GM12878 (cell line): ENCODE measurements around the gene RARA. TPM values are rescaled to one million over a fixed set of nuclear protein-coding genes. Genes with fewer than 3 reads are reported as not detected.

ENCODE experiments used
- NBN ChIP-seq: fragments of 450-650 bp; IDR thresholded peaks from 2 replicates; pipeline ENCODE4 v1.6.1; 2016
- NFYA ChIP-seq: IDR thresholded peaks from 2 replicates; pipeline ENCODE4 v1.6.1; 2011; ENCODE audit warnings: low read depth, mild to moderate bottlenecking, low read length, improper control_type of control experiment, borderline replicate concordance
- RUNX3 ChIP-seq: IDR thresholded peaks from 2 replicates; pipeline ENCODE4 v1.6.1; 2012; ENCODE audit warnings: low read length, inconsistent platforms
- SREBF2 ChIP-seq: IDR thresholded peaks from 2 replicates; pipeline ENCODE4 v1.6.1; 2012; ENCODE audit warnings: mild to moderate bottlenecking, low read length
- STAT1 ChIP-seq: fragments of 450-650 bp; conservative IDR thresholded peaks from 2 replicates; pipeline ENCODE4 v1.6.1; 2014; ENCODE audit warnings: antibody characterized with exemption, mild to moderate bottlenecking
- TCF7 ChIP-seq: IDR thresholded peaks from 2 replicates; pipeline ENCODE4 v1.6.1; 2014; ENCODE audit warnings: antibody characterized with exemption, borderline replicate concordance
- YBX1 ChIP-seq: fragments of 450-650 bp; IDR thresholded peaks from 2 replicates; pipeline ENCODE4 v1.6.1; 2016; ENCODE audit warnings: antibody characterized with exemption
- YY1 ChIP-seq: IDR thresholded peaks from 2 replicates; pipeline ENCODE4 v1.6.1; 2011; ENCODE audit warnings: low read depth, mild to moderate bottlenecking, low read length
- ZZZ3 ChIP-seq: IDR thresholded peaks from 2 replicates; pipeline ENCODE4 v1.6.1; 2011; ENCODE audit warnings: low read depth; ENCODE audit not compliant: control insufficient read depth, insufficient read length
- polyA plus RNA-seq, 11 experiments: library from polyadenylated mRNA; depleted of rRNA in 4 of 11; unstranded in 6 of 11; stranded (reverse) in 5 of 11; fragments of >200 nt; fragmentation: Nextera tagmentation in 4 of 11; fragmentation: Illumina TruSeq in 1 of 11; extraction: Ambion mirVana in 4 of 11; extraction: Trizol in 1 of 11; gene quantifications; 1 replicate in 1 of 11; 2 replicates in 10 of 11; pipeline versions ENCODE4 v1.2.1 to v1.2.3, GENCODE V29; 2011 to 2016; ENCODE audit warnings: inconsistent platforms in 2 of 11, missing spikeins in 2 of 11, low read depth in 1 of 11
- total RNA-seq, 4 experiments: library from RNA; depleted of rRNA in 3 of 4; stranded (reverse); fragments of >200 nt in 3 of 4; fragmentation: Illumina TruSeq in 1 of 4; extraction: Trizol in 1 of 4; gene quantifications; 2 replicates each; pipeline versions ENCODE4 v1.2.1 to v1.2.3, GENCODE V29; 2013 to 2021
- TF ChIP-seq, protein P1 (sequence below): fragments of 450-650 bp; IDR thresholded peaks from 2 replicates; pipeline ENCODE4 v1.6.1; 2017; ENCODE audit warnings: mild to moderate bottlenecking, moderate library complexity
- TF ChIP-seq, protein P2 (sequence below), 3 experiments: IDR thresholded peaks in 2 of 3; conservative IDR thresholded peaks in 1 of 3; 2 replicates each; pipeline ENCODE4 v1.5.1; 2011; ENCODE audit warnings: low read depth in 3 of 3, low read length in 3 of 3, mild to moderate bottlenecking in 3 of 3, control low read depth in 2 of 3, moderate library complexity in 2 of 3, inconsistent platforms in 1 of 3, mixed read lengths in 1 of 3; ENCODE audit not compliant: control insufficient read depth in 2 of 3, insufficient read depth in 1 of 3; ENCODE audit errors: extremely low read depth in 1 of 3
- TF ChIP-seq, protein P3 (sequence below): fragments of 450-650 bp; IDR thresholded peaks from 2 replicates; pipeline ENCODE4 v1.6.1; 2018; ENCODE audit warnings: borderline replicate concordance, mild to moderate bottlenecking; ENCODE audit not compliant: partially characterized antibody
- TF ChIP-seq, protein P4 (sequence below): fragments of 450-650 bp; formaldehyde crosslinking; IDR thresholded peaks from 2 replicates; pipeline ENCODE4 v1.4.0; 2020; ENCODE audit warnings: mild to moderate bottlenecking, moderate library complexity

Gene RARA
- total and polyA plus RNA-seq, 10 of the 15 experiments (the other 5 are each of a cell fraction or from before 2014, with no cell fraction given): 0.13 to 33.6 (median 13.6) TPM

DNA sequence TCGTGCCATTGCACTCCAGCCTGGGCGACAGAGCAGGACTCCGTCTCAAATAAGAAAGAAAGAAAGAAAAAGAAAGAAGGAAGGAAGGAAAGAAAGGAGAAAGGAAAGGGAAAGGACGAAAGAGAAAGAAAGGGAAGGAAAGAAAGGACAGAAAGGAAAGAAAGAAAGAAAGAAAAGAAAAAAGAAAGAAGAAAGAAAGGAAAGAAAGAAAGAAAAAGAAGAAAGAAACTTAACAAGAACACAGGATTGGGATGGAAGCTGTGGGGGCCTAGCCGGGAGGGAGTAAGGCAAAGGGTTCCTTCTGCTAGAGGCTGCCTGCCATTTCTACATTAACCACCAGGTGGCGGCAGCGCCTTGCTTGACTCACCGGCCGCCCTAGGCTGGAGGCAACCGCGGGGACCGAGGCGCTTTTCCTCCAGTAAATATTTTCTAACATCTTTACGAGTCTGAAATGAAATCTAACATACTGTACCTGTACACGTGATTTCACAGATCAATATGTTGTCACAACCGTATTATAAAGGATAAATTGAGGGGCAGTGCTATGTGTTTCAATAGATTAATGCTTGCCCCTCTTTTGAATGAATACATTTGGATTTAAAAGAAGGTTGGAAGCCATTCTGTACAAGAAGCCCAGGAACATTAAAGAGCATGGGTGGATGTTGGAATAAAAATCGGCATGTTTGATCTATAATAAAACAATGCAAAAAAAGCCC is 49.5 kb downstream of the RARA start (continued):
- TF ChIP-seq, protein P1, sequence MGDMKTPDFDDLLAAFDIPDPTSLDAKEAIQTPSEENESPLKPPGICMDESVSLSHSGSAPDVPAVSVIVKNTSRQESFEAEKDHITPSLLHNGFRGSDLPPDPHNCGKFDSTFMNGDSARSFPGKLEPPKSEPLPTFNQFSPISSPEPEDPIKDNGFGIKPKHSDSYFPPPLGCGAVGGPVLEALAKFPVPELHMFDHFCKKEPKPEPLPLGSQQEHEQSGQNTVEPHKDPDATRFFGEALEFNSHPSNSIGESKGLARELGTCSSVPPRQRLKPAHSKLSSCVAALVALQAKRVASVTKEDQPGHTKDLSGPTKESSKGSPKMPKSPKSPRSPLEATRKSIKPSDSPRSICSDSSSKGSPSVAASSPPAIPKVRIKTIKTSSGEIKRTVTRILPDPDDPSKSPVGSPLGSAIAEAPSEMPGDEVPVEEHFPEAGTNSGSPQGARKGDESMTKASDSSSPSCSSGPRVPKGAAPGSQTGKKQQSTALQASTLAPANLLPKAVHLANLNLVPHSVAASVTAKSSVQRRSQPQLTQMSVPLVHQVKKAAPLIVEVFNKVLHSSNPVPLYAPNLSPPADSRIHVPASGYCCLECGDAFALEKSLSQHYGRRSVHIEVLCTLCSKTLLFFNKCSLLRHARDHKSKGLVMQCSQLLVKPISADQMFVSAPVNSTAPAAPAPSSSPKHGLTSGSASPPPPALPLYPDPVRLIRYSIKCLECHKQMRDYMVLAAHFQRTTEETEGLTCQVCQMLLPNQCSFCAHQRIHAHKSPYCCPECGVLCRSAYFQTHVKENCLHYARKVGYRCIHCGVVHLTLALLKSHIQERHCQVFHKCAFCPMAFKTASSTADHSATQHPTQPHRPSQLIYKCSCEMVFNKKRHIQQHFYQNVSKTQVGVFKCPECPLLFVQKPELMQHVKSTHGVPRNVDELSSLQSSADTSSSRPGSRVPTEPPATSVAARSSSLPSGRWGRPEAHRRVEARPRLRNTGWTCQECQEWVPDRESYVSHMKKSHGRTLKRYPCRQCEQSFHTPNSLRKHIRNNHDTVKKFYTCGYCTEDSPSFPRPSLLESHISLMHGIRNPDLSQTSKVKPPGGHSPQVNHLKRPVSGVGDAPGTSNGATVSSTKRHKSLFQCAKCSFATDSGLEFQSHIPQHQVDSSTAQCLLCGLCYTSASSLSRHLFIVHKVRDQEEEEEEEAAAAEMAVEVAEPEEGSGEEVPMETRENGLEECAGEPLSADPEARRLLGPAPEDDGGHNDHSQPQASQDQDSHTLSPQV: peak; percentile 60; the same call in 1 of the 2 replicates
- 0 out of 2 replicates have a peak, but pooled peaks have one; percentile 74 for TF ChIP-seq YBX1
- TF ChIP-seq NBN: peak; percentile 85
- TF ChIP-seq SREBF2: no peak
- TF ChIP-seq STAT1: no peak
- no peak for TF ChIP-seq ZZZ3
- TF ChIP-seq RUNX3: peak; percentile 30; the same call in 1 of the 2 replicates
- TF ChIP-seq, protein P2, sequence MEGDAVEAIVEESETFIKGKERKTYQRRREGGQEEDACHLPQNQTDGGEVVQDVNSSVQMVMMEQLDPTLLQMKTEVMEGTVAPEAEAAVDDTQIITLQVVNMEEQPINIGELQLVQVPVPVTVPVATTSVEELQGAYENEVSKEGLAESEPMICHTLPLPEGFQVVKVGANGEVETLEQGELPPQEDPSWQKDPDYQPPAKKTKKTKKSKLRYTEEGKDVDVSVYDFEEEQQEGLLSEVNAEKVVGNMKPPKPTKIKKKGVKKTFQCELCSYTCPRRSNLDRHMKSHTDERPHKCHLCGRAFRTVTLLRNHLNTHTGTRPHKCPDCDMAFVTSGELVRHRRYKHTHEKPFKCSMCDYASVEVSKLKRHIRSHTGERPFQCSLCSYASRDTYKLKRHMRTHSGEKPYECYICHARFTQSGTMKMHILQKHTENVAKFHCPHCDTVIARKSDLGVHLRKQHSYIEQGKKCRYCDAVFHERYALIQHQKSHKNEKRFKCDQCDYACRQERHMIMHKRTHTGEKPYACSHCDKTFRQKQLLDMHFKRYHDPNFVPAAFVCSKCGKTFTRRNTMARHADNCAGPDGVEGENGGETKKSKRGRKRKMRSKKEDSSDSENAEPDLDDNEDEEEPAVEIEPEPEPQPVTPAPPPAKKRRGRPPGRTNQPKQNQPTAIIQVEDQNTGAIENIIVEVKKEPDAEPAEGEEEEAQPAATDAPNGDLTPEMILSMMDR (IDR thresholded peaks at IDR 0.05 in 2 of 3, conservative IDR thresholded peaks at IDR 0.05 in 1 of 3; ENCODE audit: control insufficient read depth in 2 of 3, extremely low read depth in 1 of 3, insufficient read depth in 1 of 3, low read depth in 3 of 3, low read length in 3 of 3): peak; percentile 91 to 96 (median 93); a peak in 5 of 6 replicates
- TF ChIP-seq NFYA: no peak
- TF ChIP-seq YY1: peak; percentile 74; the same call in 1 of the 2 replicates
- no peak for TF ChIP-seq TCF7
- TF ChIP-seq, protein P3, sequence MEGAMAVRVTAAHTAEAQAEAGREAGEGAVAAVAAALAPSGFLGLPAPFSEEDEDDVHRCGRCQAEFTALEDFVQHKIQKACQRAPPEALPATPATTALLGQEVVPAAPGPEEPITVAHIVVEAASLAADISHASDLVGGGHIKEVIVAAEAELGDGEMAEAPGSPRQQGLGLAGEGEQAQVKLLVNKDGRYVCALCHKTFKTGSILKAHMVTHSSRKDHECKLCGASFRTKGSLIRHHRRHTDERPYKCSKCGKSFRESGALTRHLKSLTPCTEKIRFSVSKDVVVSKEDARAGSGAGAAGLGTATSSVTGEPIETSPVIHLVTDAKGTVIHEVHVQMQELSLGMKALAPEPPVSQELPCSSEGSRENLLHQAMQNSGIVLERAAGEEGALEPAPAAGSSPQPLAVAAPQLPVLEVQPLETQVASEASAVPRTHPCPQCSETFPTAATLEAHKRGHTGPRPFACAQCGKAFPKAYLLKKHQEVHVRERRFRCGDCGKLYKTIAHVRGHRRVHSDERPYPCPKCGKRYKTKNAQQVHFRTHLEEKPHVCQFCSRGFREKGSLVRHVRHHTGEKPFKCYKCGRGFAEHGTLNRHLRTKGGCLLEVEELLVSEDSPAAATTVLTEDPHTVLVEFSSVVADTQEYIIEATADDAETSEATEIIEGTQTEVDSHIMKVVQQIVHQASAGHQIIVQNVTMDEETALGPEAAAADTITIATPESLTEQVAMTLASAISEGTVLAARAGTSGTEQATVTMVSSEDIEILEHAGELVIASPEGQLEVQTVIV: peak; percentile 34
- TF ChIP-seq, protein P4, sequence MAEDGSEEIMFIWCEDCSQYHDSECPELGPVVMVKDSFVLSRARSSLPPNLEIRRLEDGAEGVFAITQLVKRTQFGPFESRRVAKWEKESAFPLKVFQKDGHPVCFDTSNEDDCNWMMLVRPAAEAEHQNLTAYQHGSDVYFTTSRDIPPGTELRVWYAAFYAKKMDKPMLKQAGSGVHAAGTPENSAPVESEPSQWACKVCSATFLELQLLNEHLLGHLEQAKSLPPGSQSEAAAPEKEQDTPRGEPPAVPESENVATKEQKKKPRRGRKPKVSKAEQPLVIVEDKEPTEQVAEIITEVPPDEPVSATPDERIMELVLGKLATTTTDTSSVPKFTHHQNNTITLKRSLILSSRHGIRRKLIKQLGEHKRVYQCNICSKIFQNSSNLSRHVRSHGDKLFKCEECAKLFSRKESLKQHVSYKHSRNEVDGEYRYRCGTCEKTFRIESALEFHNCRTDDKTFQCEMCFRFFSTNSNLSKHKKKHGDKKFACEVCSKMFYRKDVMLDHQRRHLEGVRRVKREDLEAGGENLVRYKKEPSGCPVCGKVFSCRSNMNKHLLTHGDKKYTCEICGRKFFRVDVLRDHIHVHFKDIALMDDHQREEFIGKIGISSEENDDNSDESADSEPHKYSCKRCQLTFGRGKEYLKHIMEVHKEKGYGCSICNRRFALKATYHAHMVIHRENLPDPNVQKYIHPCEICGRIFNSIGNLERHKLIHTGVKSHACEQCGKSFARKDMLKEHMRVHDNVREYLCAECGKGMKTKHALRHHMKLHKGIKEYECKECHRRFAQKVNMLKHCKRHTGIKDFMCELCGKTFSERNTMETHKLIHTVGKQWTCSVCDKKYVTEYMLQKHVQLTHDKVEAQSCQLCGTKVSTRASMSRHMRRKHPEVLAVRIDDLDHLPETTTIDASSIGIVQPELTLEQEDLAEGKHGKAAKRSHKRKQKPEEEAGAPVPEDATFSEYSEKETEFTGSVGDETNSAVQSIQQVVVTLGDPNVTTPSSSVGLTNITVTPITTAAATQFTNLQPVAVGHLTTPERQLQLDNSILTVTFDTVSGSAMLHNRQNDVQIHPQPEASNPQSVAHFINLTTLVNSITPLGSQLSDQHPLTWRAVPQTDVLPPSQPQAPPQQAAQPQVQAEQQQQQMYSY (CRISPR knock-in tag): no peak
